HEK293 (cell line): ENCODE results near the gene ASL.

Source experiments
- CTCF ChIP-seq: fragments of 450-650 bp; formaldehyde crosslinking; IDR thresholded peaks from 2 replicates; pipeline ENCODE4 v1.5.1; 2016; ENCODE audit warnings: missing biosample characterization, missing genetic modification characterization
- REST ChIP-seq: fragments of 450-650 bp; formaldehyde crosslinking; IDR thresholded peaks from 2 replicates; pipeline ENCODE4 v1.5.1; 2016; ENCODE audit warnings: missing biosample characterization, missing genetic modification characterization
- TCF7L2 ChIP-seq: IDR thresholded peaks from 2 replicates; pipeline ENCODE4 v1.6.1; 2011; ENCODE audit warnings: low read depth, mild to moderate bottlenecking, inconsistent platforms, low read length, moderate library complexity, borderline replicate concordance
- ZBTB1 ChIP-seq: fragments of 450-650 bp; formaldehyde crosslinking; IDR thresholded peaks from 2 replicates; pipeline ENCODE4 v1.5.1; 2016; ENCODE audit warnings: missing biosample characterization, missing genetic modification characterization
- ZIC2 ChIP-seq: fragments of 450-650 bp; formaldehyde crosslinking; IDR thresholded peaks from 2 replicates; pipeline ENCODE4 v1.5.1; 2016; ENCODE audit warnings: missing biosample characterization, missing genetic modification characterization
- ZNF530 ChIP-seq: fragments of 450-650 bp; formaldehyde crosslinking; IDR thresholded peaks from 2 replicates; pipeline ENCODE4 v1.5.1; 2016; ENCODE audit warnings: low read depth, missing biosample characterization, missing genetic modification characterization
- ZNF639 ChIP-seq: fragments of 450-650 bp; formaldehyde crosslinking; IDR thresholded peaks from 2 replicates; pipeline ENCODE4 v1.5.1; 2016; ENCODE audit warnings: missing biosample characterization, missing genetic modification characterization

DNA sequence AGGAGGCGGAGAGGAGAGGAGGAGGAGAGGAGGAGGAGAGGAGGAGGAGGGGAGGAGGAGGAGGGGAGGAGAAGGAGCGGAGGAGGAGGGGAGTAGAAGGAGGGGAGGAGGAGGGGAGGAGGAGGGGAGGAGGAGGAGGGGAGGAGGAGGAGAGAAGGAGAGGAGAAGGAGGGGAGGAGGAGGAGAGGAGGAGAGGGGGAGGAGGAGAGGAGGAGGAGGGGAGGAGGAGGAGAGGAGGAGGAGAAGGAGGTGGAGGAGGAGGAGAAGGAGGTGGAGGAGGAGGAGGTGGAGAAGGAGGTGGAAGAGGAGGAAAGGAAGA lies 23.6 kb downstream of the ASL start:
- TF ChIP-seq CTCF (tag by site-specific recombination) (no peak), ZNF530 (tag by site-specific recombination) (no peak), REST (tag by site-specific recombination) (no peak), ZNF639 (tag by site-specific recombination) (no peak), TCF7L2 (no peak), ZBTB1 (no peak), ZIC2 (tag by site-specific recombination) (no peak)
